Endothelial cell of coronary artery (primary cell): ENCODE data around the gene ETDA. TPM values are rescaled to one million over a fixed set of nuclear protein-coding genes. Genes with fewer than 3 reads are reported as not detected.

Source experiments
- total RNA-seq: library from RNA; depleted of rRNA; stranded (reverse); fragments of >200 nt; gene quantifications from 2 replicates; pipeline ENCODE4 v1.2.3, GENCODE V29; 2014

The ETDA gene
- total RNA-seq: not detected in 2 replicates

GRCh38 chrX:135252011-135252518 is at the start of gene ETDA:
ETDA (plus strand) TSS chrX:135252061; CDS start chrX:135253277, 1,216 bp downstream.

Other genes starting within 250 kb of the ETDA start
- 2.7 and 3.0 TPM in 2 replicates for gene RTL8B, start 229.5 kb upstream of the ETDA start, total RNA-seq
- 17.3 and 27.4 TPM in 2 replicates for gene RTL8C, start 219.7 kb upstream of the ETDA start, total RNA-seq
- gene RTL8A, start 199.9 kb upstream of the ETDA start, total RNA-seq: 3.2 and 4.7 TPM in 2 replicates
- 0.09 and 0.19 TPM in 2 replicates for gene SMIM10L2B, start 153.3 kb upstream of the ETDA start, total RNA-seq
- not detected in 2 replicates for gene ETDB, start 131.5 kb upstream of the ETDA start, total RNA-seq
- gene CT55, start 80.7 kb upstream of the ETDA start, total RNA-seq: not detected in 2 replicates
- gene ETDC, start 57.4 kb downstream of the ETDA start, total RNA-seq: not detected in 2 replicates
- 7.4 and 8.1 TPM in 2 replicates for gene ZNF75D, start 92.0 kb downstream of the ETDA start, total RNA-seq
- 8.2 and 9.9 TPM in 2 replicates for gene ZNF449, start 92.7 kb downstream of the ETDA start, total RNA-seq
- 0.38 and 0.54 TPM in 2 replicates for gene SMIM10L2A, start 169.9 kb downstream of the ETDA start, total RNA-seq